ENCODE results near the gene SMTNL2. TPM values are rescaled to one million over a fixed set of nuclear protein-coding genes. Genes with fewer than 3 reads are reported as not detected.

Gene SMTNL2
- total RNA-seq, 2 donors from 2014 or later = 0.51 to 0.79 TPM

- Histone ChIP-seq H3K27me3 (ENCODE audit: control insufficient read depth, insufficient read depth, low read length, poor library complexity, severe bottlenecking) (no peaks in the 10 kb centered on the region), H3K9ac (ENCODE audit: extremely low read depth, low read length, poor library complexity, severe bottlenecking) (no peak overlapping the region), H3K36me3 (ENCODE audit: control insufficient read depth, insufficient read depth, low read length) (peaks cover 49% of the 10 kb centered on the region), H3K27ac (ENCODE audit: low read depth, low read length) (no peak overlapping the region), H3K9me3 (ENCODE audit: control insufficient read depth, low read length) (no peaks in the 10 kb centered on the region), H3K4me3 (ENCODE audit: low read length) (no peak overlapping the region), H3K4me1 (ENCODE audit: control insufficient read depth, insufficient read depth, low read length) (no peaks in the 10 kb centered on the region)
- Mint-ChIP-seq H3K27ac (no peak overlapping the region), H3K4me3 (no peak overlapping the region), H3K4me1 (peaks cover 8% of the 10 kb centered on the region), H3K27me3 (ENCODE audit: insufficient read depth) (no peaks in the 10 kb centered on the region), H3K36me3 (ENCODE audit: low read depth) (peaks cover 54% of the 10 kb centered on the region), H3K9me3 (no peaks in the 10 kb centered on the region)
- no peak for DNase-seq
- TF ChIP-seq, protein P1, sequence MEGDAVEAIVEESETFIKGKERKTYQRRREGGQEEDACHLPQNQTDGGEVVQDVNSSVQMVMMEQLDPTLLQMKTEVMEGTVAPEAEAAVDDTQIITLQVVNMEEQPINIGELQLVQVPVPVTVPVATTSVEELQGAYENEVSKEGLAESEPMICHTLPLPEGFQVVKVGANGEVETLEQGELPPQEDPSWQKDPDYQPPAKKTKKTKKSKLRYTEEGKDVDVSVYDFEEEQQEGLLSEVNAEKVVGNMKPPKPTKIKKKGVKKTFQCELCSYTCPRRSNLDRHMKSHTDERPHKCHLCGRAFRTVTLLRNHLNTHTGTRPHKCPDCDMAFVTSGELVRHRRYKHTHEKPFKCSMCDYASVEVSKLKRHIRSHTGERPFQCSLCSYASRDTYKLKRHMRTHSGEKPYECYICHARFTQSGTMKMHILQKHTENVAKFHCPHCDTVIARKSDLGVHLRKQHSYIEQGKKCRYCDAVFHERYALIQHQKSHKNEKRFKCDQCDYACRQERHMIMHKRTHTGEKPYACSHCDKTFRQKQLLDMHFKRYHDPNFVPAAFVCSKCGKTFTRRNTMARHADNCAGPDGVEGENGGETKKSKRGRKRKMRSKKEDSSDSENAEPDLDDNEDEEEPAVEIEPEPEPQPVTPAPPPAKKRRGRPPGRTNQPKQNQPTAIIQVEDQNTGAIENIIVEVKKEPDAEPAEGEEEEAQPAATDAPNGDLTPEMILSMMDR (conservative IDR thresholded peaks at IDR 0.05) = no peak
- 95 to 99% methylated on average over 11 to 25 of the region's 25 CpGs for WGBS, 2 experiments (ENCODE audit: insufficient coverage in 1 of 2, insufficient read length in 1 of 2)
These were observed 34.4 kb upstream of the SMTNL2 start for GRCh38 chr17:4549781-4550533.

DNA sequence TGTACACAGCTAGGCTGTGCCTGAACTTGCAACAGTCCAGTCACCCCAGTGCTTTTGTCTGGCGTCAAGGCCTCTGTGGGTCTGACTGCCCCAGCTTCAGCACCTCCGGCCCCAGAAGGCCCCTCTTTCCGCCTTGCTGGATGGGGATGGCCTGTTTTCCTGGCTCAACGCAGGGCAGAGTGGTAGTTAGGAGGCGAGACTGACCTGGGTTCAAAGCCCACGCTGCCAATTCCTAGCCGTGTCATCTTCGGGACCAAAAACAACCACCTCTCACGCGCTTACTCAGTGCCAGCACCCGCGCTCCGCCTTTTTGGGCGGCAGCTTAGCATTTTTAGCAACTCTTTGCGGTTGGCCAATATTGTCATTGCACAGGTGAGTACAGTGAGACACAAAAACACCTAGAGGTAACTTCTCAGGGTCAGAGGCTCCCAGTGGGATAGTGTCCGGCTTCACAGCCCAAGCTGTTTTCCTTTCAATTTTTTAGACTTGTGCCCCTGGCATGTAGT, 33.7 kb upstream of the SMTNL2 start:
- 93 to 97% methylated on average over 13 to 16 of the region's 16 CpGs for WGBS, 2 experiments (ENCODE audit: insufficient coverage in 1 of 2, insufficient read length in 1 of 2)
- peaks cover 52% of the 10 kb centered on the region for H3K36me3 Mint-ChIP-seq (ENCODE audit: low read depth)

GRCh38 chr17:4551141-4551540, 33.2 kb upstream of the SMTNL2 start:
- H3K4me3 Mint-ChIP-seq = no peak overlapping the region
- Histone ChIP-seq H3K27ac (ENCODE audit: low read depth, low read length) (no peak overlapping the region), H3K36me3 (ENCODE audit: control insufficient read depth, insufficient read depth, low read length) (peaks cover 49% of the 10 kb centered on the region), H3K9me3 (ENCODE audit: control insufficient read depth, low read length) (no peaks in the 10 kb centered on the region), H3K4me1 (ENCODE audit: control insufficient read depth, insufficient read depth, low read length) (no peaks in the 10 kb centered on the region), H3K4me3 (ENCODE audit: low read length) (no peak overlapping the region), H3K9ac (ENCODE audit: extremely low read depth, low read length, poor library complexity, severe bottlenecking) (no peak overlapping the region), H3K27me3 (ENCODE audit: control insufficient read depth, insufficient read depth, low read length, poor library complexity, severe bottlenecking) (no peaks in the 10 kb centered on the region)
- no peaks in the 10 kb centered on the region for H3K27me3 Mint-ChIP-seq (ENCODE audit: insufficient read depth)
- H3K4me1 Mint-ChIP-seq = peaks cover 14% of the 10 kb centered on the region
- TF ChIP-seq, protein P1 (conservative IDR thresholded peaks at IDR 0.05) = peak; percentile 59
- H3K9me3 Mint-ChIP-seq = no peaks in the 10 kb centered on the region
- H3K27ac Mint-ChIP-seq = no peak overlapping the region
- peaks cover 52% of the 10 kb centered on the region for H3K36me3 Mint-ChIP-seq (ENCODE audit: low read depth)
- 90 to 92% methylated on average over 6 to 8 of the region's 8 CpGs for WGBS, 2 experiments (ENCODE audit: insufficient coverage in 1 of 2, insufficient read length in 1 of 2)
- peak; percentile 76 for DNase-seq

More for the DNA sequence above, 33.7 kb upstream of the SMTNL2 start:
- Histone ChIP-seq H3K27ac (ENCODE audit: low read depth, low read length) (no peak overlapping the region), H3K27me3 (ENCODE audit: control insufficient read depth, insufficient read depth, low read length, poor library complexity, severe bottlenecking) (no peaks in the 10 kb centered on the region), H3K4me1 (ENCODE audit: control insufficient read depth, insufficient read depth, low read length) (no peaks in the 10 kb centered on the region), H3K9me3 (ENCODE audit: control insufficient read depth, low read length) (no peaks in the 10 kb centered on the region), H3K4me3 (ENCODE audit: low read length) (no peak overlapping the region), H3K36me3 (ENCODE audit: control insufficient read depth, insufficient read depth, low read length) (peaks cover 49% of the 10 kb centered on the region), H3K9ac (ENCODE audit: extremely low read depth, low read length, poor library complexity, severe bottlenecking) (no peak overlapping the region)
- H3K4me3 Mint-ChIP-seq = no peak overlapping the region
- peaks cover 9% of the 10 kb centered on the region for H3K4me1 Mint-ChIP-seq
- peak; percentile 47 for DNase-seq
- H3K27ac Mint-ChIP-seq = no peak overlapping the region
- no peaks in the 10 kb centered on the region for H3K9me3 Mint-ChIP-seq
- H3K27me3 Mint-ChIP-seq (ENCODE audit: insufficient read depth) = no peaks in the 10 kb centered on the region
- TF ChIP-seq, protein P1 (conservative IDR thresholded peaks at IDR 0.05) = no peak
